HT1080 (cell line): ENCODE data around the gene CHD3. TPM values are rescaled to one million over a fixed set of nuclear protein-coding genes. Genes with fewer than 3 reads are reported as not detected.
A peak's percentile ranks its signal among the peaks of the same experiment; 100 is the strongest.

Experiments
- DNase-seq: peaks from one replicate; pipeline ENCODE4 v3.0.0-alpha.2; 2015; ENCODE audit warnings: low read depth
- total RNA-seq: library from RNA; depleted of rRNA; stranded (reverse); fragments of >200 nt; shearing (Covaris generic); gene quantifications from 2 replicates; pipeline ENCODE4 v1.2.3, GENCODE V29; 2014

CHD3 gene
- total RNA-seq, 1 experiment from 2014 or later = 84.7 TPM

GRCh38 chr17:7864995-7865650, 23.5 kb upstream of the CHD3 start:
- no peak for DNase-seq

- no peak for DNase-seq
These were observed 20.7 kb upstream of the CHD3 start for GRCh38 chr17:7867881-7868329.

GRCh38 chr17:7873051-7873450, 15.5 kb upstream of the CHD3 start:
- DNase-seq = no peak

GRCh38 chr17:7875804-7876370, 12.7 kb upstream of the CHD3 start:
- no peak for DNase-seq

- no peak for DNase-seq
These were observed 10.4 kb upstream of the CHD3 start for GRCh38 chr17:7878234-7878633.

- DNase-seq = no peak
These were observed 8.3 kb upstream of the CHD3 start for GRCh38 chr17:7880076-7880868.

- DNase-seq = no peak
These were observed 7.1 kb upstream of the CHD3 start for GRCh38 chr17:7881276-7882054.

GRCh38 chr17:7882068-7882467, 6.5 kb upstream of the CHD3 start:
- DNase-seq = no peak

- DNase-seq = no peak
These were observed 6.0 kb upstream of the CHD3 start for GRCh38 chr17:7882629-7883028.

- peak; percentile 21 for DNase-seq
These were observed 4.7 kb upstream of the CHD3 start for GRCh38 chr17:7883781-7884386.

- no peak for DNase-seq
These were observed 3.8 kb upstream of the CHD3 start for GRCh38 chr17:7884581-7885366.

GRCh38 chr17:7885367-7886226, 3.0 kb upstream of the CHD3 start:
- peak; percentile 51 for DNase-seq

GRCh38 chr17:7886227-7887037, 2.2 kb upstream of the CHD3 start:
- DNase-seq = peak; percentile 30

- no peak for DNase-seq
These were observed 1.5 kb upstream of the CHD3 start for GRCh38 chr17:7887038-7887481.

GRCh38 chr17:7887482-7888183, 956 bp upstream of the CHD3 start:
- peak; percentile 98 for DNase-seq

- DNase-seq = peak; percentile 78
These were observed 772 bp downstream of the CHD3 start for GRCh38 chr17:7889166-7889955.
